K562 (cell line): ENCODE measurements around the gene TBC1D7.

Experiments used
- CTCF ChIP-seq, 3 experiments: IDR thresholded peaks in 2 of 3; conservative IDR thresholded peaks in 1 of 3; 2 replicates each; pipeline ENCODE4 v1.5.1; 2011 to 2012; ENCODE audit warnings: low read length in 3 of 3, mild to moderate bottlenecking in 3 of 3, control low read depth in 2 of 3, improper control_type of control experiment in 1 of 3, inconsistent platforms in 1 of 3, low read depth in 1 of 3, mixed read lengths in 1 of 3, moderate library complexity in 1 of 3; ENCODE audit not compliant: insufficient read depth in 2 of 3
- FOS ChIP-seq: IDR thresholded peaks from 3 replicates; pipeline ENCODE4 v1.6.1; 2011; ENCODE audit not compliant: insufficient read length; ENCODE audit errors: extremely low read depth
- GABPA ChIP-seq: fragments of 200-800 bp; sonication (Bioruptor generic); conservative IDR thresholded peaks from 2 replicates; pipeline ENCODE4 v1.6.1; 2016; ENCODE audit warnings: low read depth, missing genetic modification characterization, missing compliant biosample characterization
- HDAC2 ChIP-seq: fragments of 450-650 bp; IDR thresholded peaks from 2 replicates; pipeline ENCODE4 v1.6.1; 2016; ENCODE audit warnings: mild to moderate bottlenecking
- MAZ ChIP-seq, 2 experiments: fragments of 450-650 bp in 1 of 2; sonication (generic) in 1 of 2; formaldehyde crosslinking; IDR thresholded peaks in 1 of 2; conservative IDR thresholded peaks in 1 of 2; 2 replicates each; pipeline versions ENCODE4 v1.4.0 to v1.5.0; 2020; ENCODE audit warnings: mild to moderate bottlenecking in 1 of 2, missing genetic modification reagents in 1 of 2
- MTA2 ChIP-seq: fragments of 450-650 bp; IDR thresholded peaks from 2 replicates; pipeline ENCODE4 v1.6.1; 2016; ENCODE audit warnings: low read depth
- RFX1 ChIP-seq: fragments of 450-650 bp; IDR thresholded peaks from 2 replicates; pipeline ENCODE4 v1.6.1; 2016; ENCODE audit warnings: mild to moderate bottlenecking, moderate library complexity
- RFX5 ChIP-seq: IDR thresholded peaks from 2 replicates; pipeline ENCODE4 v1.6.1; 2011; ENCODE audit warnings: low read depth, mild to moderate bottlenecking, improper control_type of control experiment, low read length
- TAF1 ChIP-seq: IDR thresholded peaks from 2 replicates; pipeline ENCODE4 v1.6.1; 2011; ENCODE audit warnings: mild to moderate bottlenecking, low read length, moderate library complexity; ENCODE audit not compliant: insufficient read depth, control insufficient read depth, severe bottlenecking; ENCODE audit errors: extremely low read depth
- ZNF253 ChIP-seq: fragments of 250-450 bp; sonication (Bioruptor Pico); conservative IDR thresholded peaks from 2 replicates; pipeline ENCODE4 v1.6.1; 2021; ENCODE audit warnings: mild to moderate bottlenecking

- TF ChIP-seq FOS (no peak), HDAC2 (no peak), GABPA (tag) (no peak), CTCF (IDR thresholded peaks at IDR 0.05 in 2 of 3, conservative IDR thresholded peaks at IDR 0.05 in 1 of 3; ENCODE audit: insufficient read depth in 2 of 3, low read depth in 1 of 3, low read length in 3 of 3) (peak in 2 of 3 experiments; percentile 16 to 35; a peak in 3 of 6 replicates), ZNF253 (no peak), MAZ (CRISPR knock-in tag; conservative IDR thresholded peaks at IDR 0.05 in 1 of 2, IDR thresholded peaks at IDR 0.05 in 1 of 2) (no peak), MTA2 (no peak), RFX1 (no peak), TAF1 (no peak), RFX5 (no peak)
Measured at GRCh38 chr6:13296536-13296997, 31.8 kb downstream of the TBC1D7 start.
